ENCODE measurements around the gene ALPG.

ALPG gene

GRCh38 chr2:232434091-232434490 is 27.4 kb downstream of the ALPG start:
- H4K8ac ChIP-seq (ENCODE audit: low read depth, low read length) = no peak overlapping the region
- no peaks in the 10 kb centered on the region for H3K4me1 ChIP-seq (ENCODE audit: control insufficient read depth in 2 of 2, insufficient read depth in 1 of 2, low read depth in 1 of 2, low read length in 2 of 2)
- WGBS, 2 donors (ENCODE audit: extremely low coverage in 2 of 2, insufficient read length in 2 of 2, insufficient replicate concordance in 1 of 2) = no CpG with 5 or more reads among the region's 9 CpGs

GRCh38 chr2:232434563-232435374 is 28.1 kb downstream of the ALPG start:
- DNase-seq (ENCODE audit: low spot score) = no peak
- Histone ChIP-seq H3K4me1 (ENCODE audit: control insufficient read depth in 2 of 2, insufficient read depth in 1 of 2, low read depth in 1 of 2, low read length in 2 of 2) (no peaks in the 10 kb centered on the region), H3K23ac (ENCODE audit: low read depth, low read length, poor library complexity) (peak overlapping the region; percentile 65), H4K91ac (ENCODE audit: low read depth, low read length, poor library complexity) (no peak overlapping the region), H3K27me3 (ENCODE audit: control insufficient read depth in 3 of 3, insufficient read depth in 3 of 3, low read depth in 1 of 3, low read length in 3 of 3) (peaks cover 0 to 28% (median 3%) of the 10 kb centered on the region in 3 experiments), H3K4me3 (ENCODE audit: low read length in 2 of 2) (no peak overlapping the region), H2AFZ (ENCODE audit: low read length) (no peak overlapping the region), H2BK12ac (ENCODE audit: low read length) (no peak overlapping the region), H3K9ac (ENCODE audit: low read depth, low read length, poor library complexity) (no peak overlapping the region), H4K8ac (ENCODE audit: low read depth, low read length) (no peak overlapping the region), H3K79me1 (ENCODE audit: low read depth, low read length) (no peaks in the 10 kb centered on the region), H3K14ac (ENCODE audit: low read length) (no peak overlapping the region), H2BK15ac (ENCODE audit: low read length) (peak overlapping the region; percentile 37), H3K18ac (ENCODE audit: low read length) (peak overlapping the region; percentile 38), H3K4me2 (ENCODE audit: insufficient read depth, low read length, poor library complexity, severe bottlenecking) (no peak overlapping the region), H3K4ac (ENCODE audit: low read length) (no peak overlapping the region), H3K9me3 (replicated peaks in 1 of 2; ENCODE audit: control insufficient read depth in 2 of 2, insufficient read depth in 1 of 2, low read depth in 1 of 2, low read length in 2 of 2) (no peaks in the 10 kb centered on the region), H2BK120ac (ENCODE audit: low read depth, low read length) (no peak overlapping the region), H3K36me3 (replicated peaks in 1 of 2; ENCODE audit: control insufficient read depth in 2 of 2, insufficient read depth in 2 of 2, low read length in 2 of 2) (no peaks in the 10 kb centered on the region), H3K27ac (replicated peaks; ENCODE audit: low read length) (no peak overlapping the region), H2AK5ac (ENCODE audit: low read depth, low read length) (peak overlapping the region; percentile 79), H2BK5ac (ENCODE audit: low read length) (peak overlapping the region; percentile 24)
- no CpG with 5 or more reads among the region's 12 CpGs for WGBS, 2 donors (ENCODE audit: extremely low coverage in 2 of 2, insufficient read length in 2 of 2, insufficient replicate concordance in 1 of 2)

More at GRCh38 chr2:232434091-232434490, 27.4 kb downstream of the ALPG start:
- no peak overlapping the region for H3K4me3 ChIP-seq (ENCODE audit: low read length in 2 of 2)
- H3K23ac ChIP-seq (ENCODE audit: low read depth, low read length, poor library complexity) = no peak overlapping the region
- H3K36me3 ChIP-seq (replicated peaks in 1 of 2; ENCODE audit: control insufficient read depth in 2 of 2, insufficient read depth in 2 of 2, low read length in 2 of 2) = no peaks in the 10 kb centered on the region
- H3K14ac ChIP-seq (ENCODE audit: low read length) = no peak overlapping the region
- no peaks in the 10 kb centered on the region for H3K9me3 ChIP-seq (replicated peaks in 1 of 2; ENCODE audit: control insufficient read depth in 2 of 2, insufficient read depth in 1 of 2, low read depth in 1 of 2, low read length in 2 of 2)
- H3K9ac ChIP-seq (ENCODE audit: low read depth, low read length, poor library complexity) = peak overlapping the region; percentile 60
- no peak for DNase-seq (ENCODE audit: low spot score)
- H2BK120ac ChIP-seq (ENCODE audit: low read depth, low read length) = no peak overlapping the region
- peak overlapping the region; percentile 13 for H3K18ac ChIP-seq (ENCODE audit: low read length)
- H3K79me1 ChIP-seq (ENCODE audit: low read depth, low read length) = no peaks in the 10 kb centered on the region
- no peak overlapping the region for H2BK12ac ChIP-seq (ENCODE audit: low read length)
- peaks cover 0 to 27% (median 2%) of the 10 kb centered on the region in 3 experiments for H3K27me3 ChIP-seq (ENCODE audit: control insufficient read depth in 3 of 3, insufficient read depth in 3 of 3, low read depth in 1 of 3, low read length in 3 of 3)
- H2BK5ac ChIP-seq (ENCODE audit: low read length) = peak overlapping the region; percentile 24
- H2AK5ac ChIP-seq (ENCODE audit: low read depth, low read length) = peak overlapping the region; percentile 79
- H3K4me2 ChIP-seq (ENCODE audit: insufficient read depth, low read length, poor library complexity, severe bottlenecking) = no peak overlapping the region
- no peak overlapping the region for H4K91ac ChIP-seq (ENCODE audit: low read depth, low read length, poor library complexity)
- no peak overlapping the region for H3K27ac ChIP-seq (replicated peaks; ENCODE audit: low read length)
- H3K4ac ChIP-seq (ENCODE audit: low read length) = no peak overlapping the region
- H2BK15ac ChIP-seq (ENCODE audit: low read length) = no peak overlapping the region
- H2AFZ ChIP-seq (ENCODE audit: low read length) = no peak overlapping the region

GRCh38 chr2:232435375-232435648 is 28.7 kb downstream of the ALPG start:
- Histone ChIP-seq H3K27me3 (ENCODE audit: control insufficient read depth in 3 of 3, insufficient read depth in 3 of 3, low read depth in 1 of 3, low read length in 3 of 3) (peaks cover 0 to 29% (median 4%) of the 10 kb centered on the region in 3 experiments), H4K8ac (ENCODE audit: low read depth, low read length) (no peak overlapping the region), H2BK120ac (ENCODE audit: low read depth, low read length) (no peak overlapping the region), H4K91ac (ENCODE audit: low read depth, low read length, poor library complexity) (no peak overlapping the region), H2AK5ac (ENCODE audit: low read depth, low read length) (no peak overlapping the region), H3K4me2 (ENCODE audit: insufficient read depth, low read length, poor library complexity, severe bottlenecking) (no peak overlapping the region), H3K4me1 (ENCODE audit: control insufficient read depth in 2 of 2, insufficient read depth in 1 of 2, low read depth in 1 of 2, low read length in 2 of 2) (no peaks in the 10 kb centered on the region), H3K9ac (ENCODE audit: low read depth, low read length, poor library complexity) (no peak overlapping the region), H2BK15ac (ENCODE audit: low read length) (no peak overlapping the region), H3K27ac (replicated peaks; ENCODE audit: low read length) (no peak overlapping the region), H3K36me3 (replicated peaks in 1 of 2; ENCODE audit: control insufficient read depth in 2 of 2, insufficient read depth in 2 of 2, low read length in 2 of 2) (no peaks in the 10 kb centered on the region), H3K9me3 (replicated peaks in 1 of 2; ENCODE audit: control insufficient read depth in 2 of 2, insufficient read depth in 1 of 2, low read depth in 1 of 2, low read length in 2 of 2) (no peaks in the 10 kb centered on the region), H3K4ac (ENCODE audit: low read length) (no peak overlapping the region), H3K23ac (ENCODE audit: low read depth, low read length, poor library complexity) (no peak overlapping the region), H3K14ac (ENCODE audit: low read length) (no peak overlapping the region), H2BK12ac (ENCODE audit: low read length) (no peak overlapping the region), H2BK5ac (ENCODE audit: low read length) (no peak overlapping the region), H3K4me3 (ENCODE audit: low read length in 2 of 2) (no peak overlapping the region), H3K79me1 (ENCODE audit: low read depth, low read length) (no peaks in the 10 kb centered on the region), H3K18ac (ENCODE audit: low read length) (no peak overlapping the region), H2AFZ (ENCODE audit: low read length) (no peak overlapping the region)
- WGBS, 2 donors (ENCODE audit: extremely low coverage in 2 of 2, insufficient read length in 2 of 2, insufficient replicate concordance in 1 of 2) = no CpG with 5 or more reads among the region's 4 CpGs
- DNase-seq (ENCODE audit: low spot score) = no peak

- Histone ChIP-seq H3K9me3 (replicated peaks in 1 of 2; ENCODE audit: control insufficient read depth in 2 of 2, insufficient read depth in 1 of 2, low read depth in 1 of 2, low read length in 2 of 2) (no peaks in the 10 kb centered on the region), H4K91ac (ENCODE audit: low read depth, low read length, poor library complexity) (no peak overlapping the region), H2AK5ac (ENCODE audit: low read depth, low read length) (no peak overlapping the region), H3K4me1 (ENCODE audit: control insufficient read depth in 2 of 2, insufficient read depth in 1 of 2, low read depth in 1 of 2, low read length in 2 of 2) (no peaks in the 10 kb centered on the region), H2AFZ (ENCODE audit: low read length) (no peak overlapping the region), H3K79me1 (ENCODE audit: low read depth, low read length) (no peaks in the 10 kb centered on the region), H3K9ac (ENCODE audit: low read depth, low read length, poor library complexity) (no peak overlapping the region), H3K27ac (replicated peaks; ENCODE audit: low read length) (no peak overlapping the region), H3K4ac (ENCODE audit: low read length) (no peak overlapping the region), H3K4me3 (ENCODE audit: low read length in 2 of 2) (no peak overlapping the region), H2BK120ac (ENCODE audit: low read depth, low read length) (no peak overlapping the region), H2BK15ac (ENCODE audit: low read length) (no peak overlapping the region), H4K8ac (ENCODE audit: low read depth, low read length) (no peak overlapping the region), H2BK12ac (ENCODE audit: low read length) (no peak overlapping the region), H3K27me3 (ENCODE audit: control insufficient read depth in 3 of 3, insufficient read depth in 3 of 3, low read depth in 1 of 3, low read length in 3 of 3) (peaks cover 0 to 32% (median 4%) of the 10 kb centered on the region in 3 experiments), H3K23ac (ENCODE audit: low read depth, low read length, poor library complexity) (no peak overlapping the region), H3K36me3 (replicated peaks in 1 of 2; ENCODE audit: control insufficient read depth in 2 of 2, insufficient read depth in 2 of 2, low read length in 2 of 2) (no peaks in the 10 kb centered on the region), H2BK5ac (ENCODE audit: low read length) (no peak overlapping the region), H3K18ac (ENCODE audit: low read length) (no peak overlapping the region), H3K14ac (ENCODE audit: low read length) (no peak overlapping the region), H3K4me2 (ENCODE audit: insufficient read depth, low read length, poor library complexity, severe bottlenecking) (no peak overlapping the region)
- WGBS, 2 donors (ENCODE audit: extremely low coverage in 2 of 2, insufficient read length in 2 of 2, insufficient replicate concordance in 1 of 2) = no CpG with 5 or more reads among the region's 7 CpGs
- DNase-seq (ENCODE audit: low spot score) = no peak
These were observed 29.2 kb downstream of the ALPG start for GRCh38 chr2:232435805-232436204.

Measured in neuronal stem cell (in vitro differentiated cells).